Measurements from ENCODE around the gene GSK3A. TPM values are rescaled to one million over a fixed set of nuclear protein-coding genes. Genes with fewer than 3 reads are reported as not detected.

The GSK3A gene
- total and polyA plus RNA-seq, 2 experiments from 2014 or later, result 17.7 to 40.7 TPM

GRCh38 chr19:42283188-42284065, 41.0 kb upstream of the GSK3A start:
- peaks cover 8% of the 10 kb centered on the region for H3K36me3 Mint-ChIP-seq (ENCODE audit: low read depth)
- TF ChIP-seq EZH2phosphoT487 (IDR thresholded peaks at IDR 0.05; ENCODE audit: unreplicated experiment), result no peak
- TF ChIP-seq POLR2AphosphoS5 (IDR thresholded peaks at IDR 0.05; ENCODE audit: low read depth), result peak; percentile 61
- no peak for TF ChIP-seq ZNF114 (CRISPR knock-in tag; IDR thresholded peaks at IDR 0.05)
- no peak for TF ChIP-seq REST (IDR thresholded peaks at IDR 0.05; ENCODE audit: unreplicated experiment)
- TF ChIP-seq ZNF462 (CRISPR knock-in tag; IDR thresholded peaks at IDR 0.05), result no peak
- TF ChIP-seq CREB1 (CRISPR knock-in tag; IDR thresholded peaks at IDR 0.05; ENCODE audit: low read depth), result peak; percentile 51
- no peak for TF ChIP-seq JUNB (IDR thresholded peaks at IDR 0.05; ENCODE audit: unreplicated experiment)
- no peak overlapping the region for H3K27ac Mint-ChIP-seq
- peak; percentile 30 for ATAC-seq
- H3K36me3 ChIP-seq (ENCODE audit: insufficient read depth), result 0 out of 2 replicates have a peak, but pooled peaks cover 4% of the 10 kb centered on the region
- H3K4me2 ChIP-seq, result peak overlapping the region; percentile 82
- H3K79me2 ChIP-seq (replicated peaks; ENCODE audit: insufficient read depth), result peaks cover 20% of the 10 kb centered on the region
- no peaks in the 10 kb centered on the region for H3K9me2 ChIP-seq (ENCODE audit: insufficient read depth)
- H4K20me1 ChIP-seq (replicated peaks; ENCODE audit: insufficient read depth), result no peaks in the 10 kb centered on the region; the same call in 1 of the 2 replicates
- DNase-seq (ENCODE audit: low spot score), result peak; percentile 98
- H3K4me3 ChIP-seq, result peak overlapping the region; percentile 61
- H2AFZ ChIP-seq, result no peak overlapping the region
- no peak overlapping the region for H3K4me3 Mint-ChIP-seq
- H3K9me3 Mint-ChIP-seq, result no peaks in the 10 kb centered on the region
- peaks cover 39% of the 10 kb centered on the region for H3K4me1 Mint-ChIP-seq
- peaks cover 32% of the 10 kb centered on the region for H3K4me1 ChIP-seq (ENCODE audit: insufficient read depth)
- H3K27me3 ChIP-seq (ENCODE audit: insufficient read depth), result no peaks in the 10 kb centered on the region
- peaks cover 23% of the 10 kb centered on the region for H3F3A ChIP-seq (replicated peaks; ENCODE audit: low read depth)
- H3K27ac ChIP-seq (ENCODE audit: low read depth), result no peak overlapping the region
- H3K27me3 Mint-ChIP-seq (ENCODE audit: insufficient read depth, low read depth, poor library complexity), result peaks cover 25% of the 10 kb centered on the region
